GM21526 (cell line): ENCODE measurements around the gene SLC26A2.

Source experiments
- ATAC-seq: cut with Tn5 transposase; IDR thresholded peaks from one replicate; pipeline ENCODE4 v1.9.1; 2021; ENCODE audit warnings: moderate library complexity; ENCODE audit not compliant: unreplicated experiment, low FRiP score

Gene SLC26A2

GRCh38 chr5:150034662-150035061, 74.1 kb downstream of the SLC26A2 start:
- no peak for ATAC-seq

GRCh38 chr5:150035139-150035895, 74.8 kb downstream of the SLC26A2 start:
- peak; percentile 89 for ATAC-seq

GRCh38 chr5:150036513-150036912, 76.0 kb downstream of the SLC26A2 start:
- no peak for ATAC-seq
